ENCODE data around the gene LYG1.

- TF ChIP-seq CTCF (conservative IDR thresholded peaks at IDR 0.05; ENCODE audit: low read depth, low read length) (no peak), EZH2 (IDR thresholded peaks at IDR 0.05; ENCODE audit: borderline replicate concordance, low read depth, low read length, poor library complexity, severe bottlenecking) (no peak)
Measured at GRCh38 chr2:99242151-99242550, 58.8 kb downstream of the LYG1 start.
